Muscle layer of duodenum (tissue), 2 donors: ENCODE measurements around the gene CACNG1.

Source experiments
- H3K27ac ChIP-seq: one replicate; pipeline ENCODE4 v1.7.0; 2013; ENCODE audit warnings: mild to moderate bottlenecking, low read length
- H3K27me3 ChIP-seq: one replicate; pipeline ENCODE4 v1.7.0; 2013; ENCODE audit warnings: low read depth, mild to moderate bottlenecking, control low read depth, low read length
- H3K36me3 ChIP-seq, 2 donors: one replicate each; pipeline ENCODE4 v1.7.0; 2013; ENCODE audit warnings: low read length in 2 of 2, control low read depth in 1 of 2, mild to moderate bottlenecking in 1 of 2; ENCODE audit not compliant: insufficient read depth in 2 of 2, control insufficient read depth in 1 of 2
- H3K4me1 ChIP-seq, 2 donors: one replicate each; pipeline ENCODE4 v1.7.0; 2013; ENCODE audit warnings: low read length in 2 of 2, mild to moderate bottlenecking in 2 of 2, control low read depth in 1 of 2, moderate library complexity in 1 of 2; ENCODE audit not compliant: insufficient read depth in 2 of 2, control insufficient read depth in 1 of 2
- H3K4me3 ChIP-seq, 2 donors: one replicate each; pipeline ENCODE4 v1.7.0; 2013; ENCODE audit warnings: low read length in 2 of 2, low read depth in 1 of 2, mild to moderate bottlenecking in 1 of 2
- H3K9me3 ChIP-seq, 2 donors: one replicate each; pipeline ENCODE4 v1.7.0; 2013; ENCODE audit warnings: low read length in 2 of 2, control low read depth in 1 of 2, mild to moderate bottlenecking in 1 of 2; ENCODE audit not compliant: control insufficient read depth in 1 of 2
- donor health status: healthy.

CACNG1 gene, protein sequence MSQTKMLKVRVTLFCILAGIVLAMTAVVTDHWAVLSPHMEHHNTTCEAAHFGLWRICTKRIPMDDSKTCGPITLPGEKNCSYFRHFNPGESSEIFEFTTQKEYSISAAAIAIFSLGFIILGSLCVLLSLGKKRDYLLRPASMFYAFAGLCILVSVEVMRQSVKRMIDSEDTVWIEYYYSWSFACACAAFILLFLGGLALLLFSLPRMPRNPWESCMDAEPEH

DNA sequence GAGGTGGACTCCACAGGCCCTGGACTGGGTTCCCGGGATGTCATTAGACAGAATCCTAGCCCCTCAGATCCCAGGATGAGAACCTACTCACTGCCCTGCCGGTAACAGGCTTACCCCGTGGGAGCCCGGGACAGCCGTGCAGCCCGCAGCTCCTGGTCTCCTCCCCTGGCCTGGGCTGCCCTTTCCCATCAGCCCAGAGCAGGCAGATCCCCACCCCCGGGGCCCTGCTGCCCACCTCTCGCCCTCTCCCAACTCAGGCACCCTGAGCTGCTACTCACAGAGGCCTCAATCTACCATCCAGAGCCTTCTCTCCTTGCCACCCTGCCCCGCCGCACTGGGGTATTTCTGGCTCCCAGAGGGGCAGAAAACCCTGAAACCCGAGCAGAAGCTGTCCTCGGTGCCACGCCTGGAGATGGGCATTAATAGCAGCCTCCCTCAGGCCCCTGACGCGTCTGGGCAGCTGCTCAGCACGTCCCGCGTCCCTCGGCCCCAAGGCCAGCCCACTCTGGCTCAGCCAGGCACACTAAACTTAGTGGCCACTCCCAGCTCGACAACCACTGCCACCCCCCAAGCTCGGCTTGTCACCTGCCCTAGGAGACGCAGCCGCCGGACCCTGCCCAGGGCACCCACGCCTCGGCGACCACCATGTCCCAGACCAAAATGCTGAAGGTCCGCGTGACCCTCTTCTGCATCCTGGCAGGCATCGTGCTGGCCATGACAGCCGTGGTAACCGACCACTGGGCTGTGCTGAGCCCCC lies at the start of gene CACNG1:
Gene CACNG1 (plus strand): TSS at position 539 of the 757 bp plus-strand sequence. CDS start 107 bp downstream, at position 646.
- H3K27me3 ChIP-seq, result no peaks in the 10 kb centered on the region
- H3K9me3 ChIP-seq, result peaks cover 5 to 17% of the 10 kb centered on the region in 2 donors
- H3K36me3 ChIP-seq, result no peaks in the 10 kb centered on the region
- no peak within 1 kb of the TSS for H3K4me3 ChIP-seq
- H3K27ac ChIP-seq, result no peak within 1 kb of the TSS
- no peaks in the 10 kb centered on the region for H3K4me1 ChIP-seq

DNA sequence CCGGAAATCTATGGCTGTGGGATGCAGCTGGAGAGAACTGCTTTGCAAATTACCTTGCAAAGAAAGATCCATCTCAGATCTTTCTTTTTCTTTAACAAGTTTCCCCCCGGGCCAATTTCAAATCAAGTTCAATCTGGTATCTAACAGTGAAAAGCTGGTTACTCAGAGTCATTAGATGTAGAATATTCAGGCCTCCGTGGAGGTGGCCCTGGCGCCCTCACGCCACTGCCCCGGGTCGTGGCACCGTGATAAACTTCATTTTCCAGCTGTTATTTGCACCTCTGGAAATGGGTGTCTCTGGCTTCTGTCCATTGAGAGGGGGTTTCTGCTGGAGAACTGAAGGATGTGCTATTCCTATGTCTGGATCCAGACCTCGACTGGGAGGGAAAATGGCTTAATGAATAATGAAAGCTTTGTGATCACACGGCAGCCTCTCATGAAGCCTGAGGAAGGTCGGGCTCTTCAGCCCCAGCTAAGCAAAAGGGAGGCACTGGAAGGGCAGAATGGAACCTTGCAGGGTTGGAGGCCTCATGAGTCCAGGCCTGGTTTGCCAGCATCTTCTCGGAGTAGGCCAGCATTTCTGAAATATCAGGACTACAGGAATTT lies 49.3 kb upstream of the CACNG1 start:
- H3K36me3 ChIP-seq, result no peaks in the 10 kb centered on the region
- no peak overlapping the region for H3K27ac ChIP-seq
- H3K9me3 ChIP-seq, result no peaks in the 10 kb centered on the region
- no peak overlapping the region for H3K4me3 ChIP-seq
- H3K4me1 ChIP-seq, result no peaks in the 10 kb centered on the region
- no peaks in the 10 kb centered on the region for H3K27me3 ChIP-seq

DNA sequence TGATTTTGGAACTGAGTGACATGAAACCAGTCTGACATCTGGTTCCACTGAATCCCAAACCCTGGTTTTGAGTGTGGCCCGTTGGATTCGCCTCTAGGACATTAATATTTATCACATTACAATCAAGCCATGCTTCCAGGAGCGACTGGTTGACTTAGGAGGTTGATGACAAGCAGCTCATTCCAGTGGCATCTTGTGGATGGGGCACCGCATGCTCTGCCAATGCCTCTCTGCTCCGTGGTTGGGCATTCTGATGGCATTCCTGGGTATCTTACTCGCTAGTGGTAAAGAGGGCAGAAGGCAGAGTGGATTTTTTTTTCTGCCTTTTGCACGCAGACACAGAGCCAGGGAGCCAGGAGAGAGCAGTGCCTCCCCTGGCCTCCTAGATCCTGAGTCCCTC lies 48.4 kb upstream of the CACNG1 start:
- Histone ChIP-seq H3K4me1 (no peaks in the 10 kb centered on the region), H3K27ac (no peak overlapping the region), H3K27me3 (no peaks in the 10 kb centered on the region), H3K4me3 (no peak overlapping the region), H3K36me3 (no peaks in the 10 kb centered on the region), H3K9me3 (no peaks in the 10 kb centered on the region)

DNA sequence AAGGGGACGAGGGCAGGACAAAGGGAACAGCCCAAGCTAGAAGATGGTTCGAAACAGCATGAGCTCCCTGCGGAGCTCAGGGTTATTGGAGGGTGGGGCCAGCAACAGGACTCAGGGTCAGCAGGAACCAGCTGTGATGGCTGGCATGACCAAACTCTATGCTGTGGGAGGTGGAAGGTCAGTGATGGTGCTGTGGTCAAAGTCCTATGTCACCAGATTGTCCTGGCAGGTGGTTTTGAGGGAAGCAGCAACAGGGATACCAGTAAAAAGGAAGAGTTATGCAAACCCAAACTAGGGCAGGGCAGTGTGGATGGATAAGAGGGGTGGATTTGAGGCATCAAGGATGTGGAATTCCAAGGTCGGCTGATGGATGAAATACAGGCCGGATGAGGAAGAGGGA lies 47.4 kb upstream of the CACNG1 start:
- Histone ChIP-seq H3K27me3 (no peaks in the 10 kb centered on the region), H3K4me3 (no peak overlapping the region), H3K27ac (no peak overlapping the region), H3K36me3 (no peaks in the 10 kb centered on the region), H3K9me3 (no peaks in the 10 kb centered on the region), H3K4me1 (no peaks in the 10 kb centered on the region)

DNA sequence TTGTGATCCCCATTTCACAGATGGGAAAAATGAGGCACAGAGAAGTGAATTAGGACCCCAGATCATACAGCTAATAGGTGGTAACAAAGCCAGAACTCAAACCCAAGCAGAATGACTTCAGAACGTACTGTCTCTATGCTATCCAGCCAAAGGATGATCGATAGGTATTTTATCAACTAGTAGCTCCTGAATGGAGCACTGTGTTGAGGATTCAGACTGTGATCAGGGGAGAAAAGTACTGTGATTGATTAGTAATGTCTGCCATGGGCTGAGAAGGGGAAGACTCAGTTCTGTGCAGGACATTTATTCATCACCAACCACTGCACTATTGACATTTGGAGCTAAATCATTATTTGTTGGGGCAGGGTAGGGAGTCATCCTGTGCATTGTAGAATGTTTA lies 41.1 kb upstream of the CACNG1 start:
- H3K4me3 ChIP-seq, result no peak overlapping the region
- H3K4me1 ChIP-seq, result no peaks in the 10 kb centered on the region
- H3K27ac ChIP-seq, result no peak overlapping the region
- H3K9me3 ChIP-seq, result no peaks in the 10 kb centered on the region
- no peaks in the 10 kb centered on the region for H3K27me3 ChIP-seq
- no peaks in the 10 kb centered on the region for H3K36me3 ChIP-seq

DNA sequence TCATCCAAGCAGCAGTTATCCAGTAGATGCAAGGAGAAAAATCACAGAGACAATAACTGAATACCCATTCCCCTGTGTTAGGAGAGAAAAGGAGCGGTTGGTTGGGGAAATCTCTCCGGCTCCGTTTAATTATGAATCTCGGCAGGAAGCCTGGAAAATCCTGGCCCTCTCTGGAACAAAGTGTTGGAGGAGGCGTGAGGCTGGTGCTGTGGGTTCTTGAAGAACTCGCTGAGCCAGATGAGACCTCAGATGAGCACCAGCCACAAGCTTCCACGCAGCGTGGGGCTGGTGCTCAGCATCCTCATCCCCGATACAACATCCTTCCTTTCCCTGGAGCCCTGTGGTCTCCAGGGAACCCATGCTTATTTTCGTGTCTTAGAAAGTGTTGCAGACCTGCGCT lies 40.2 kb upstream of the CACNG1 start:
- Histone ChIP-seq H3K4me1 (no peaks in the 10 kb centered on the region), H3K9me3 (no peaks in the 10 kb centered on the region), H3K36me3 (no peaks in the 10 kb centered on the region), H3K27me3 (no peaks in the 10 kb centered on the region), H3K27ac (no peak overlapping the region), H3K4me3 (no peak overlapping the region)

DNA sequence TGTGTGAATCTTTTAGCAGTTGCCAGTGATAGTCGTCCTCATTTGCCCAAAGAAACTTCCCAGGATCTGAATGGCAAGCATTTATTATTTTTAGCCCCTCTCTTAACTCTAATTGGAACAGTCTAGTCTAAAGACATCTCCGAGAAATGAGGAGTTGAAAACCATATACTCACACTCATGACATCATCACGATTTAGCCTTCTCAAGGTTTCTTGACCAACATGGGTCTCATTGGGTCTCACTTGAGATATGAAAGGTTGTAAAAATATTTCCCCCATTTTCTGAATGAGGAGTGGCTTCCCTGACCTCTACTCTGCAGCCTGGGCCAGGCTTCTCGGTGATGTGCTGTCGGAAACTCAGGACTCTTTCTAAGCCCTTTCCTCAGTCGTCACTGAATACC lies 37.1 kb upstream of the CACNG1 start:
- Histone ChIP-seq H3K36me3 (no peaks in the 10 kb centered on the region), H3K27me3 (no peaks in the 10 kb centered on the region), H3K9me3 (no peaks in the 10 kb centered on the region), H3K27ac (no peak overlapping the region), H3K4me1 (no peaks in the 10 kb centered on the region), H3K4me3 (no peak overlapping the region)

DNA sequence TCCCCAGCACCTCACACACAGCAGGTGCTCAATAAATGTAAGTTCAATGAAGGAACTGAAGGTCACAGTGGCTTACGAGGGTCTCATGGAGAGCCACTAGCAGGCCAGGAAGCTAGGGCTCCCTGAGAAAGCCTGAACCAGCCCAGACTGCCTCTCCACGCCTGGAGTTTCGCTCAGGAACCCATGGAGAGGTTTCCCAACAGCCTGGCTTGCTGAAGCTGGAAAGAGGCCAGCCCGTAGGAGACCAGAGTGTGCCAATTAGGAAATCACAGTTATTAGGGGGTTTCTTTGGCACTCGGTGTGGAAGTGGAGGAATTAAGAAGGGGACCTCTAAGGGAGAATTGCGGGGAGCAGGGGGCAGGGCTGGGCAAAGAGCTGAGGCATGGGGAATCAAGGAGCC lies 36.3 kb upstream of the CACNG1 start:
- Histone ChIP-seq H3K4me1 (no peaks in the 10 kb centered on the region), H3K27ac (no peak overlapping the region), H3K36me3 (no peaks in the 10 kb centered on the region), H3K27me3 (no peaks in the 10 kb centered on the region), H3K4me3 (no peak overlapping the region), H3K9me3 (no peaks in the 10 kb centered on the region)

DNA sequence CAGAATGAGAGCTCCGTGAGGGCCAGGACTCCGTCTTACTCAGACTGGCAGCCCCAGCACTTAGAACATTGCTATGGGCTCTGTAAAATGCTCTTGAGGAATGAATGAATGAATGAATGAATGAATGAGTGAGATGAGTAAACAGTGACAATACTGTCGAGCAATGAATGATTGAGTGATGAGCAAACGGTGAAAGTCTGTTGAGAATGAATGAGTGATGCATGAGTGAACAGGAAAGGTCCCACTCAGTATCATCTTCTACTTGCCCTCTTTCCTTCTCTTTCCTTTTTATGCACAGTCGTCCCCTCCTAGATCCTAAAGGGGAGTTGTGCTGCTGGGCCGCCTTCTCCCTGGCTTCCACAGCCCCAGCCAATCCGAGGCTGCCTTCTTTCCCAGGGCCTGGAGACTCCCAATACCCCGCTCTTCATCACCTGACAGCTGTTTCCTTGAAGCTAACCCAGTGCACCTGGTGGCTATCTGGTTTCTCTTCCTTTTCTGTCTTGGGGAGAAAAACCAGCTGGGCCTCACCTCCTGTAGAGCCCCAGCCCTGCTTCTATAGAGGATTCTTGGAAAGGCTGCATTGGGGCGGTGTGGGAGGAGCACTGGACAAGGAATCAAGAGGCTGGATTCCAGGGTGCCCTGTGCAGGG lies 32.7 kb upstream of the CACNG1 start:
- H3K4me1 ChIP-seq, result no peaks in the 10 kb centered on the region
- no peaks in the 10 kb centered on the region for H3K27me3 ChIP-seq
- H3K27ac ChIP-seq, result no peak overlapping the region
- no peaks in the 10 kb centered on the region for H3K9me3 ChIP-seq
- no peak overlapping the region for H3K4me3 ChIP-seq
- H3K36me3 ChIP-seq, result no peaks in the 10 kb centered on the region

DNA sequence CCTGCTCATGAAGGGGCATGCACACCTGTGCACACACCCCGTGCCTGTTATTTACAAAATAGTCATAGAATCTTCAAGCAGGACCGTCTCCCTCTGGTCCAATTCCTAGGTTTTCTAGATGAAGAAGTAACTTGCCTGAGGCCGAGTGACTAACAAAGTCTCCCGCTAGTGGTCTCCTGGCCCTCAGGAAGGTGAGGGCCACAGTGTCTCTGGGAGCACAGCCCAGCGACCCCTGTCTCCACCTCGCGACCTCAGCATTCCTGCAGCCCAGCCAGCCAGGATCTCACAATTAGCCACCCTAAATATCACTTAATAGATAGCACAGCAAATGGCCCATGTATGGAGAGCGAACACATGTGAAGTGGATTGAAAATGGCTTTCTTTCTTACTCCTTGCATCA lies 30.5 kb upstream of the CACNG1 start:
- H3K4me1 ChIP-seq, result no peaks in the 10 kb centered on the region
- no peaks in the 10 kb centered on the region for H3K27me3 ChIP-seq
- no peaks in the 10 kb centered on the region for H3K36me3 ChIP-seq
- H3K4me3 ChIP-seq, result no peak overlapping the region
- H3K27ac ChIP-seq, result no peak overlapping the region
- H3K9me3 ChIP-seq, result no peaks in the 10 kb centered on the region

DNA sequence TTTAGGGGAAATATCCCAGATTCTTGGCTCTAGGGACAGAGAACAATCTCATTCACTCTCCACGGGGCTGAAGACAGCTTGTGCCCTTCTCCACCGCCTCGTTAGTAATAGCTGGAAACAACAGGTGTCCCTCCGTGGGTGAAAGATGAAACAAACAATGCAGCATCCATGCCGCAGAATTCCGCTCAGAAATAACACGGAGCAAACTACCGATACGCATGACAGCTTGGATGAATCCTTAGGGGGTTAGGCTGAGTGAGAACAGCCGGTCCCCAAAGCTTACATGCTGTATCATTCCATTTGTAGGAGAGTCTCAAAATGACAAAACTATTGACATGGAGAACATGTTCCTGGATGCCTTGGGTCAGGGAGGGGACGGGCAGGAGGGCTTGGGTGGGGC lies 29.4 kb upstream of the CACNG1 start:
- Histone ChIP-seq H3K27me3 (no peaks in the 10 kb centered on the region), H3K4me1 (no peaks in the 10 kb centered on the region), H3K4me3 (no peak overlapping the region), H3K36me3 (no peaks in the 10 kb centered on the region), H3K27ac (no peak overlapping the region), H3K9me3 (no peaks in the 10 kb centered on the region)
